Measurements from ENCODE around the gene RAG1. TPM values are rescaled to one million over a fixed set of nuclear protein-coding genes. Genes with fewer than 3 reads are reported as not detected.
A peak's percentile ranks its signal among the peaks of the same experiment; 100 is the strongest.
"Not testable (repeated sequence)": the region's sequence is repeated elsewhere in the genome, so short reads cannot be mapped to it uniquely, and the experiment has no call there.

Gene RAG1
- total RNA-seq, 1 donor from 2014 or later, result 0.99 TPM

DNA sequence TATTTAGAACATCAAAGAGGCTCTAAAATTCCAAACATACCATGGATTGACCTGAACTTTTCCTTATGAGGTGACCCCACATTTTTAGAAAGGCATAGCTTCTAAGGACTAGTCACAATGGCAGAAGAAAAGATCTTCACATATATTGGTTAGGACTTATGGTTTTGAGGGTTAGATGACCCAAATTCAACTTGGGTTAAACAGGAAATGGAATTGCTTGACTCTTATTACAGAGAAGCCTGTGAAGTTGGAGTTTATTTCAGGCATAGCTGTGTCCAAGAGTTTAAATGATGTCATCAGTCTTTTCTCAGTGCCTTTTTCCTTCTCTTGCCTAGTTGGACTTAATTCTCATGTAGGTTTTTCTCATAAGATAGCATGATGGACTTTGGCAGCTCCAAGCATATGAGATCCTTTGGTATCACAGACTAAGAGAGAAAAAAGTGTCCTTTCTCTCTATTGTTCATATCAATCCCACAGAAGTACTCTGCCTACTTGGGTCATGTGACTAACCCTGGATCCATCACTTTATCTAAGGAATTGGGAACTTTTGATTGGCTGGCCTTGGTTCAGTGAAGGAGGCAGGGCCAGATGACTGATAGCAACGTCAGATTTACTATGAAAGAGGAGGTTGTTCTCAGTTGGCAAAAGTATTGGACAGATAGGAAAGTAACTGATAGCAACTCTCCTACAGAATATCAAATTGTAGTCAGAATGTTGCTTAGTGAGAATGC, 17.3 kb upstream of the RAG1 start:
- TF ChIP-seq, protein P1, sequence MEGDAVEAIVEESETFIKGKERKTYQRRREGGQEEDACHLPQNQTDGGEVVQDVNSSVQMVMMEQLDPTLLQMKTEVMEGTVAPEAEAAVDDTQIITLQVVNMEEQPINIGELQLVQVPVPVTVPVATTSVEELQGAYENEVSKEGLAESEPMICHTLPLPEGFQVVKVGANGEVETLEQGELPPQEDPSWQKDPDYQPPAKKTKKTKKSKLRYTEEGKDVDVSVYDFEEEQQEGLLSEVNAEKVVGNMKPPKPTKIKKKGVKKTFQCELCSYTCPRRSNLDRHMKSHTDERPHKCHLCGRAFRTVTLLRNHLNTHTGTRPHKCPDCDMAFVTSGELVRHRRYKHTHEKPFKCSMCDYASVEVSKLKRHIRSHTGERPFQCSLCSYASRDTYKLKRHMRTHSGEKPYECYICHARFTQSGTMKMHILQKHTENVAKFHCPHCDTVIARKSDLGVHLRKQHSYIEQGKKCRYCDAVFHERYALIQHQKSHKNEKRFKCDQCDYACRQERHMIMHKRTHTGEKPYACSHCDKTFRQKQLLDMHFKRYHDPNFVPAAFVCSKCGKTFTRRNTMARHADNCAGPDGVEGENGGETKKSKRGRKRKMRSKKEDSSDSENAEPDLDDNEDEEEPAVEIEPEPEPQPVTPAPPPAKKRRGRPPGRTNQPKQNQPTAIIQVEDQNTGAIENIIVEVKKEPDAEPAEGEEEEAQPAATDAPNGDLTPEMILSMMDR (conservative IDR thresholded peaks at IDR 0.05), result no peak
- H3K4me1 Mint-ChIP-seq (ENCODE audit: unreplicated experiment), result no peaks in the 10 kb centered on the region
- H3K36me3 Mint-ChIP-seq, result no peaks in the 10 kb centered on the region
- no peak for DNase-seq (ENCODE audit: extremely low spot score, unreplicated experiment)
- H3K27me3 Mint-ChIP-seq, result peaks cover 16% of the 10 kb centered on the region
- H3K4me3 Mint-ChIP-seq, result no peak overlapping the region
- H3K27ac Mint-ChIP-seq, result no peak overlapping the region
- H3K9me3 Mint-ChIP-seq, result no peaks in the 10 kb centered on the region

DNA sequence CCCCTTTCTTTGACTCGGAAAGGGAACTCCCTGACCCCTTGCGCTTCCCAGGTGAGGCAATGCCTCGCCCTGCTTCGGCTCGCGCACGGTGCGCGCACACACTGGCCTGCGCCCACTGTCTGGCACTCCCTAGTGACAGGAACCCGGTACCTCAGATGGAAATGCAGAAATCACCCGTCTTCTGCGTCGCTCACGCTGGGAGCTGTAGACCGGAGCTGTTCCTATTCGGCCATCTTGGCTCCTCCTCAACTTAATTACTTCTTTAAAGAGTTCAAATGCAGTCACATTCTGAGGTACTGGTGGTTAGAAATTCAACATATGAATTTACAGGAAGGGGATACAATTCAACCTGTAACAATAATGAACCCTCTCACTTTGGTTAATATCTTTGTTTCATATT, 10.4 kb upstream of the RAG1 start:
- peak overlapping the region; percentile 56 for H3K4me3 Mint-ChIP-seq

GRCh38 chr11:36557991-36558390, 9.8 kb upstream of the RAG1 start:
- TF ChIP-seq, protein P1 (conservative IDR thresholded peaks at IDR 0.05), result no peak
- Mint-ChIP-seq H3K27ac (peak overlapping the region; percentile 44), H3K36me3 (no peaks in the 10 kb centered on the region), H3K27me3 (peaks cover 8% of the 10 kb centered on the region), H3K4me1 (ENCODE audit: unreplicated experiment) (no peaks in the 10 kb centered on the region), H3K4me3 (peak overlapping the region; percentile 56), H3K9me3 (peaks cover 5% of the 10 kb centered on the region)
- DNase-seq (ENCODE audit: extremely low spot score, unreplicated experiment), result no peak

More for the DNA sequence above, 10.4 kb upstream of the RAG1 start:
- peak overlapping the region; percentile 44 for H3K27ac Mint-ChIP-seq
- not testable (repeated sequence) for H3K27me3 Mint-ChIP-seq; H3K9me3 Mint-ChIP-seq; DNase-seq (ENCODE audit: extremely low spot score, unreplicated experiment); H3K36me3 Mint-ChIP-seq; H3K4me1 Mint-ChIP-seq (ENCODE audit: unreplicated experiment)

DNA sequence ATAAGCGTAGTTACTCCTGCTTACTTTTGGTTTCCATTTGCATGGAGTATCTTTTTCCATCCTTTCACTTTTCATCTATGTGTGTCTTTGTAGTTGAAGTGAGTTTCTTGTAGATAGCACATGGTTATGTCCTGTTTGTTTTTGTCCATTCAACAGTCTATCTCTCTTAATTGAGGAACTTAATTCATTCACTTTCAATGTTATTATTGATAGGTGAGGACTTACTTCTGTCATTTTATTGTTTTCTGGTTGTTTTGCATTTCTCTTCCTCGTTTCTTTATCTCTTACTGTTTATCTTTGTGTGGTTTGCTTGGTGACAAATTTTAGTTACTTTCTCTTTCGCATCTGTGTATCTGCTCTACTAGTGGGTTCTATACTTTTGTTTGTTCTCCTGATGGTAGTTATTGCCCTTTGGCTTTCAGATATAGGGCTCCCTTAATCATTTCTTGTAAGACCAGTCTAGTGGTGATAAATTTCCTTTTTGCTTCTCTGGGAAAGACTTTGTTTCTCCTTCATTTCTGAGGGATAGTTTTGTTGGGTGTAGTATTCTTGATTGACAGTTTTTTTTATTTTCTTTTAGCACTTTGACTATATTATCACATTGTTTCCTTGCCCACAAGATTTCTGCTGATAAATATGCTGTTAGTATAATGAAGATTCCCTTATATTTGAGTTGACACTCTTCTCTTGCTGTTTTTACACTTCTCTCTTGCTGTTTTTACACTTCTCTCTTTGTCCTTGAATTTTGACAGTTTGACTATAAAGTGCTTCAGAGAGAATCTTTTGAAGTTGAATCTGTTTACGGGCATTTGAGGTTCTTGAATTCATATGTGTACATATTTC, 9.0 kb upstream of the RAG1 start:
- Mint-ChIP-seq H3K4me1 (ENCODE audit: unreplicated experiment) (no peaks in the 10 kb centered on the region), H3K27me3 (peaks cover 8% of the 10 kb centered on the region), H3K9me3 (peaks cover 5% of the 10 kb centered on the region), H3K36me3 (no peaks in the 10 kb centered on the region), H3K4me3 (no peak overlapping the region), H3K27ac (peak overlapping the region; percentile 5)
- no peak for DNase-seq (ENCODE audit: extremely low spot score, unreplicated experiment)
- TF ChIP-seq, protein P1 (conservative IDR thresholded peaks at IDR 0.05), result no peak

DNA sequence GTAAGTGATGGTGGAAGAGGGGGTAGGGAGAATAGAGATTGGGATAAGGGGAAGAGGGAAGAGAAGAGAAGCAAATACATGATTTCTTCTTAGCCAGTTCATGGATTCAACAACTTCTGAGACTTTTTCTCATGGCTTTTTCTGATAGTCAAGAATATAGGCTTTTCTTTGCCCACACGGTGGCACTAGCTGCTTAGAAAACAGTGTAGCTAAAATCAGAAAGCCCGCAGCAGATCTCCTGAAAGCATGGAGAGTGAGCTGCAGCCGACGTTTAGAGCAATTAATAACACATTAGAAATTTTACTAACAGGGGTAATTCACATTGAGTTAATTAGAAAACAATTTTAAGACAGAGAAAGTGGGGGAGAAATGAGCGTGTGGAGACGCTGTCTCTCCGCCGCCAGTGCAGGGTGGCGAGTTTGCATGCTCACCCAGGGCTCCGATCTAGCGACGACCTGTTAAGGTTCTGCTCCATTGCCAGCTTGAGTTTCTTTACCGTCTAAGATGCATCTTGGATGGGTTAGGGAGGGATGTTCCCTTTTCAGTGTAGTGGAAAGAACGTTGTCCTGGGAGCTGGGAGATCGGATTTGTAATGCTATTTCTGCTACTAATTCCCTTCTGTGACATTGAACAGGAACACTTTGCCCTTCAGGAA, 3.3 kb upstream of the RAG1 start:
- peaks cover 36% of the 10 kb centered on the region for H3K27me3 Mint-ChIP-seq
- H3K4me1 Mint-ChIP-seq (ENCODE audit: unreplicated experiment), result peaks cover 14% of the 10 kb centered on the region
- peak overlapping the region; percentile 85 for H3K4me3 Mint-ChIP-seq
- DNase-seq (ENCODE audit: extremely low spot score, unreplicated experiment), result no peak
- no peaks in the 10 kb centered on the region for H3K9me3 Mint-ChIP-seq
- no peak overlapping the region for H3K27ac Mint-ChIP-seq
- TF ChIP-seq, protein P1 (conservative IDR thresholded peaks at IDR 0.05), result peak; percentile 90
- no peaks in the 10 kb centered on the region for H3K36me3 Mint-ChIP-seq
